Keratinocyte (primary cell): ENCODE data around the gene CFHR4.

Source experiments
- CTCF ChIP-seq, 3 experiments: IDR thresholded peaks in 1 of 3; conservative IDR thresholded peaks in 1 of 3; optimal IDR thresholded peaks in 1 of 3; 2 replicates in 2 of 3; 3 replicates in 1 of 3; pipeline versions ENCODE3 to v1.5.1; 2011; ENCODE audit warnings: low read length in 3 of 3, mild to moderate bottlenecking in 3 of 3, moderate library complexity in 2 of 3, control low read depth in 1 of 3, inconsistent platforms in 1 of 3; ENCODE audit not compliant: insufficient read depth in 2 of 3; ENCODE audit errors: extremely low read depth in 1 of 3
- EZH2 ChIP-seq: IDR thresholded peaks from one replicate; pipeline ENCODE4 v1.6.1; 2012; ENCODE audit warnings: inconsistent platforms, mild to moderate bottlenecking, low read length, moderate library complexity

GRCh38 chr1:196897158-196897828 lies 9.4 kb downstream of the CFHR4 start:
- TF ChIP-seq EZH2 (peak; percentile 71), CTCF (optimal IDR thresholded peaks at IDR 0.05 in 1 of 3, IDR thresholded peaks at IDR 0.05 in 1 of 3, conservative IDR thresholded peaks at IDR 0.05 in 1 of 3; ENCODE audit: extremely low read depth in 1 of 3, insufficient read depth in 2 of 3, low read length in 3 of 3) (no peak)
